Measurements from ENCODE around the gene CAMK2A.

- TF ChIP-seq POLR2AphosphoS5 (IDR thresholded peaks at IDR 0.05) (no peak), POLR2A (IDR thresholded peaks at IDR 0.05) (no peak), CTCF (IDR thresholded peaks at IDR 0.05) (no peak), EP300 (IDR thresholded peaks at IDR 0.05) (no peak)
Observed at GRCh38 chr5:150279330-150280020, 10.1 kb downstream of the CAMK2A start.

Measured in sigmoid colon (tissue), 4 donors.